Stimulated activated CD4-positive, alpha-beta T cell treated with anti-CD3 and anti-CD28 coated beads, Interleukin-2, amount 100 ng/mL, for 24 hours (primary cell): ENCODE measurements around the gene CDH4.

Experiments used
- DNase-seq, 2 donors: peaks; one replicate each; pipeline ENCODE4 v3.0.0-alpha.2; 2020

Gene CDH4

DNA sequence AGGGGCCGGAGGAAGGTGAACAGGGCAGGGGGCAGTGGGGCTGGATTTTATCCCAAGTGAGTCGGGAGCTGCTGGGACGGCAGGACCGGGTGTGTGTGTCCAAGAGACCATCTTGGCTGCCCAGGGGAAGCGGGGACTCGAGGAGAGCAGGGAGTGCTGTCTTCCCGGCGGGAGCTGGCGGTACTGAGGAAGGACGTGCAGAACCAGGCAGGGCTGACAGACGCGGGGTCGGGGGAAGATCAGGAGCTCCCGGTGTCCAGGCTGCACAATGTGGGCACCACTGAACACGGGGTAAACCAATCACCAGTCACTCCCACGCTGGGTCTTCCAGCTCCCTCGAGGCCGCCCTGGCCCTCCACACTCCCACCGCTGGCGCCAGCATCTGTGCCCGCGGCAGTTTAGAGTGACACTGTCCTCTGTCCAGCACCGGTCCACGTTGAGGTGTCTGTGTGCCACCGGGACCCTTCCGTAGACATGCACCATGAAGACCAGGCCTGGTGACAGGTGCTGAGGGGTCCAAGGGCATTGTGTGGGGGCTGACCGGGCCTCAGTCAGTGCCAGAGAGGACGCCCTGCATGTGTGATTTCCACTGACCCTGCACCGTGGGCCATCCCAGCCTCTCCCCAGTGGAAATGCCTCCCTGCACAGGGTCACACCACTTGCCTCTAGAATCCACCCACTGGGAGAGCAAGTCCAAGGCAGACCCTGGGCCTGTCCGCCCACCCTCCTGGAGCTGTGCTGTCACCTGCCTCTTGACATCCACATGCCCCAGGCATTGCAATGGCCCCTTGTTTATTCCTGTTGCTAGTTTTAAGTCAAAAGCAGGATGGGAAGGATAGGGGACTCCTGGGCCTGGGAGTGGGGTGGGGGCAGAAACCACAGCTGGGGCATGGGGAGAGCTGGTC, 411.7 kb downstream of the CDH4 start:
- DNase-seq = no peak

DNA sequence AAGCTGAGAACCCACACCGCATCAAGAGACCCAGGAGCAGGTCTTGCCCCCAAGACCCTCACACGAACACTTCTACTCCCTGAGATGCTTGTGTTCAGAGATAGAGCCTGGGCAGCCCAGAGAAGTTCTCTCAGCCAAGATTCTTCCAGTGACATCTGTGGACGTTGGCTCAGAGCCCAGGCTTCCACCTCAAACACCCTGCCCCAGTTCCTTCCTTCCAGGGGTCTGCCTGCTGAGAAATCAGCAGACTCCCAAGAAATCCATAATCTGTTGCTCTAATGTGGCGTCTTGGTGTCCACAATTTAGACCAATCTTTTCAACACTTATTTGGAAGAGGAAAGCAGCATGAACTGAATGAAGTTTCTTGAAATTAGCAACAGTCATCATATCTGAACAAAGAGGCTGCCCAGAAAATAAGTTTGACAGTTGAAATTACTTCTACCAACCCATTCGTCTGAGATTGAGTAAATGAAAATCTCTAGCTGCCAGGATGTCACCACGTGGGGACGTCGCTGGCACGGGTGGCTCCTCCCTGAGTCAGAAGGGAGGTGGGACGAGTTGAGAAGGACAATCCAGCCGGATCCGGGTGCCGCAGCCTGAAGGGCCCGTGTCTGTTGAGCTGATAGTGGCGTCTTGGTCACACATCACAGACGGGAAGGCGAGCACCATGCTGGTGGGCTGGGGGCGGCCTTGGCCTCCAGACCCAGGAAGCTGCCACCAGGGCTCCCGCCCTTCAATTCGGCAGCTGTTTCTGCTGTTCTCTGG, 412.7 kb downstream of the CDH4 start:
- DNase-seq = no peak

DNA sequence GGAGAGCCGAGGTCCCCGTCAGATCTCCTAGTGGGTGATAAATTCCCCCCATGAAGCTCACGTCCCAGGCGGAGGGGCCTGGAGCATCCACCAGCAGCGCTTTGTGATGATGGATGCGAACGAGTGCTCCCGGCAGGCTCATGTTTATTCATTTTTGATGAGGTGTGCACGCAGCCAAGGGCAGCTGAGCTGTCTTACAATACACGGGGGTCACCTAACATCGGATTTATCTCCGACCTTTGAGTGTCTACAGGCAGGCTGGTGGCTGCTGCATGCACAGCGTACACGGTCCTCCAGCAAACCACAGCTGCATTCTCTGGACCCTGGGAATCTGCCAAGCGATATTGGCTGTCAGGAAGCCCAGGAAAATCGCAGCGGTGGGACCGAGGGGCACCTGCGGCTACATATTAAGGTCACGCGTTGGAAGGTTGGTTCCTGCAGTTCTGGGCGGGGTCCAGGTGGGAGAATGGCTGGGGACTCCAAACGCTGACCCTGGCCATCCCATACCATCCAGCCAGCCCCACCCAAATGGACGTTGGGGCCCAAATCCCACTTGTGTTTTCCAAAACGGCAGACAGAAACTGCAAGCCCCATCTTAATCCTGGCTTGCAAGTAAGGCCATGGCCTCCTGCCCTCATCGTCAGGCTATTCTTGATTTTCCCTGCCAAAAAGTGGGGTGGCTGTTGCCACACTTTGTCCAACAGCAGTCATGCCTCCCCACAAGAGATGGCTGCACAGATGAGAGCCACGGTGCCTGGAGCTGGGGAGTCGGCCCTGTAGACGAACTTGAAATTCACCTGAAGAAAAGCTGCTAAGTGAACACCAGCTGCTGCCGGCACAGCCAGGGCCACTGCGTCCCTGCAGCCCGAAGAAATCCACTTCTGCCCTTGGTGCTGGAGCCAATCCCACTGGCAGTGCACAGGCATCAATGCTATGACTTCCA, 413.7 kb downstream of the CDH4 start:
- no peak for DNase-seq

DNA sequence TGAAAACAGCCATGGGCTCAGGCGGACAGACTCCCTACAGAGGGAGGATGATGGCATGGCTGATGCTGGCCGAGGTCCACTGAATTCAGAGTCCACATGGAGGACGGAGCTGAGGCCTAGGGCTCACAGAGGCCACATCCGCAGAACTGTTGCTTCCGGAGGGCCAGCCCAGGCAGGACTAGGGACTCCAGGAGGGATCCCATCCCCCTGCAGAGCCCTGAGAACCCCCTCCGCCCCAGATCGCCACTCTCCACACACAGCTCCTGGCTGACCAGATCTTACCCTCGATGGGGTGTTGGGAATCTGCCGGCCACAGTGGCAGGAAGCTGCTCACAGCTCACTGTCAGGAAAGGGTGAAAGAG, 414.4 kb downstream of the CDH4 start:
- no peak for DNase-seq

DNA sequence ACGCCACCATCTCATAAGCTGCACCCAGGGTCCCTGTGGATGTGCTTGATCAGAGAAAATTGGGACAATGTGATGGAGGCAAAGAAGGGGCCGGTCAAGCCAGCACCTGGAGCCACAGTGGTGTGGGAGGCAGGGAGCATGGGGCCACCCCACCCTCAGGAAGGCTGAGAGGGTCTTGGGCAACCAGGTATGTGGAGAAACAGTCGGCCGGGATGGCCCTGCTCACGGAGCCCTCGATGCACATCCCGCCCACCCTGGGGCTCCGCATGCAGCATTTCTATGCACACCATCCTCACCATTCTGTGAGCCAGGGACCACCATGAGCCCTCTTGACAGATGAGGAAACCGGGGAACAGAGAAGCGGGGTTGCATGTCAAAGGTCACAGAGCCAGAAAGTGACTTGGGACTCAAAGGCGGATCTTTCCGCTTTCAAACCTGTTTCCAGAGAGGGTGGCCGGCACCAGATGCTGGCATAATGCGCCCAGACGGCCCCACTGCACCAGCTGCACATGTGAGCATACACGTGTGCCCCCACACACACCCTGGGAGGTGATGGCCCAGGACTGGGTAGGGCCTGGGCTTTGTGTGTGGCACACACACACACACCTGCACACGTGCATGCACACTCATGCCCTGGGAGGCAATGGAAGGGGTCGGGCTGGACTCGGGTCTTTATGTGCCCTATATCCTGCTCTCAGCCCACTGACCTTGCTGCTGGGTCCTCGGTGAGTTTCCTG, 415.2 kb downstream of the CDH4 start:
- DNase-seq = no peak

DNA sequence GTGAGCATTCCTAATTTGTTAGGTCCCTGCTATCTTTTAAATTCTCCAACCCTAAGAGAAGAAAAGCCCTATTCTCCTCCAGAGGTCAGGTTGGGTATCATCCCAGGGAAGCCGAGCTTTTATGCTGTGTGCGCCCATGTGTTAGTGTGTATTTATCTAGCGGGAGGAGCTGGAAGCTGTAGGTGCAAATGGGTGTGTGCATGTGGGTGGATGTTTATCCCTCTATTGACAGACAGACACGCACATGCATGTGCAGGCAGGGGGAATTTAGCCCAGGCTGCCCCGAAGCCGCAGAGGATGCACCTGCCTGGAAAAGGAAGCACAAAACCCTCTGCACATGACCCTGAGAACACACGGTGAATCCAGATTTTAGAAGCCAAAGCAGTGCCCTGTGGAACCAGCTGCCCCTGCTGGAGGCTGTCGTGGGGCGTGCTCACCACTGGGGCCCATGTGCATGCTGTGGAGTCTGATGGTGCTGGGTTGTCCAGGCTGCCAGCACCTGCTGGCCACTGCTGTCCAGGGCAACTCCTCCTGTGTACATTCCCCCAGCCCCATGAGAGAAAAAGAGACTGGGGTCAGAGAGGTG, 416.1 kb downstream of the CDH4 start:
- no peak for DNase-seq

DNA sequence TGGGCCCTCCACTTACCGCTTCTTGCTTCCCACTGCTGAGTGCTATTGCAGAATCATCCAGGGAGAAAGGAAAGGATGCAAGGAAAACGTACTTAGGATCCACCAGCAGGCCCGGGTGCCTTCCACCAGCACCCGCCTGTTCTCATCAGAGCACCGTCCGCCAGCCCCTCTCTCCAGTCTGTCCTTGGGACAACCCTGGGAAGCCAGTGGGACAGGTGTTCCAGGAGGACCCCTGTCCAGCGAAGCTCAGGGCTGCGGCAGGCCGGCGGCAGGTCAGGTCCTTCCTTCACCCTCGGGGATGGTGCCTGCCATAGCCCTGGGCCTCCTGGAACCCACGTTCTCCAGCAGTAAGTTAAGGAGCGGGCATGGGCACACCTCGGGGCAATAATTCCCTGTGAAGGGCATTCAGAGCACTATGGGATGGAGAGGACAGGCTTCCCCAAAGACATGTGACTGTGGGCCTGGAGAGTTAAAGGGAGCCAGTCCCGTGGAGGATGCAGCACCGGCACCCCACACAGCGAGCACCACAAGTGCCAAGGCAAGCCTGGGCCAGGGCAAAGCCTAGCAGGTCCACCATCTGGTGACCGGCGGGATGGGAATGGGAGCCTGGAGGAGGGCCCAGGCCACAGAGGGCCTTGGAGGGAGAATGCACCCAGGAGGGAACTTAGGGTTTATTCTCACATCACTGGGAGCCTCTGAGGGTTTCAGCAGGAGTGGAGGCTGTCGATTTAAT, 416.9 kb downstream of the CDH4 start:
- DNase-seq = no peak

DNA sequence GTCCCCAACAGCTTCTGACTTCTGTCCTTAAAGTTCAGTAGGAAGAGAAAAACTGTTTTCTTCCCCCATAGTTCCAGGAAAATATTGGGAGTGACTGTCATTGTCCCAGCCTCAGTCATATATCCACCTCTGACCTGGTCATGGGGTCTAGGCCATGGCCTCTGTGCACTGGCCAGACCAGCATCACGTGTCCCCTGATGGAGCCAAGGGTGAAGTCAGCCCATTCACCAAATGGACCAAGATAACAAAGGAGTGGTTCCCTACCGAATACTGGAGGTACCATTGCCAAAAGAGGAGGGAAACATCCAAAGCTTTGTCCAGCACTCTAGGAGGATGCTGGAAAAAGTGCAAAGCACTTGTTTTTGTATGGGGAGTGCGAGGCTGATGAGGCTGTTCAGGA, 418.2 kb downstream of the CDH4 start:
- no peak for DNase-seq

DNA sequence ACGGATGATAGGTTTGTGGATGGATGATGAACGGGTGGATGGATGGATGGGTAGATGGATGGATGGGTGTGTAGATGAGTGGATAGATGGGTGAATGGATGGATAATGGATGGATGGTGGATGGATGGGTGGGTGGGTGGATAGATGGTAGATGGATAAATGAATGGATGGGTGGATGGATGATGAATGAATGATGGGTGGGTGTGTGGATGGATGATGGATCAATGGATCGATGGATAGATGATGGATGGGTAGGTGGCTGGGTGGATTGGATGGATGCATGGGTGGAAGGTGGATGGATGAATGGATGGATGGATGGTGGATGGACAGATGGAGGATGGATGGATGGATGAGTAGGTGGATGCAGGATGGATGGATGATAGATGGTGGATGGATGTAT, 419.5 kb downstream of the CDH4 start:
- DNase-seq = no peak

DNA sequence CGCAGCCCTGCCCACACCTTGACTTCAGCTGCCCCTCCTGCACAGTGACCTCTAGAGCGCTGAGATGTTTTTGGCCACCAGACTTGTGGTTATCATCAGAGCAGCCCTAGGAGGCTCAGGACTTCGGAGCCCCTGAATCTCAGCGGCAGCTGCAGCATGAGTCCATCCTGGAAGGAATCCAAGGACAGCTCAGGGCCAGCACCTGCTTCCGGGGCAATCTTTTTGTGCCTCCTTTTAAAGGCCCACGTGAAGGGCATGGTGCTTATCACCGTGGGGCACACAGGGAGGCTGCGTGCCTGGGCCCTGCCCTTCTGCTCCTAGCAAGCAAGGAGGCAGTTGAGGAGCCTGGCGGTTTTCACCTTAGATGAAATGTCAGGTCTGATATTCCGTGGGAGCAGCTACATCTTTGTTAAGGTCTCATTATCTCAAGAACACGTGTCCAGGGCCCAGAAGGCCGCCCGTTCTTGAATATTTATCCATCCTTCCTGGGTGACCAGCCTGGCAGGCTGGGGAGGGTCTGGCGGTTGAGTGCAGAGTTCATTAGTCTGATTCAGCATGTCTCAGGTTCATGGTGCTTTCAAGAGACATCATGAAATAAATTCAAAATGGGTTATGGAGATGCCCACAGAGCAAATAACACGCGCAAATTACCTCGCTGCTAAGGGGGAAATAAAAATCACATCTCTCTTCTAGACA, 421.2 kb downstream of the CDH4 start:
- no peak for DNase-seq

DNA sequence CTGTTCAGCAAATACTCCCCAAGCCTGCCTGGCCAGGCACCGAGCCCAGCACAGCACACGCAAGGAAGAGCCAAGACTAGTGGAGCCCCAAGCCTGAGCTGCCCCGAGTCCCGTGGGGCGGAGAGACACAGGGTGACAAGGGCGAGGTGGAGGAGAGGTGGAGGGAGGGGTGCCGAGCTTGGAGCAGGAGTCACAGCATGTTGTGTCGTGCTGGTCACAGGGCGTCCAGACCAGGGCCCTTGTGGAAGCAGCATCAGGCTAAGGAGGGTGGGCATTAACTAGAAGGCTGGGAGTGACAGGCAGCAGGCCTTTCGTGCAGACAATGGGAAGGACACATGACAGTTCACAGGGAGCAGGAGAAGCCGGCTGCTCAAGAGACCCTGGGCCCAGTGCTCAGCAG, 422.1 kb downstream of the CDH4 start:
- no peak for DNase-seq

DNA sequence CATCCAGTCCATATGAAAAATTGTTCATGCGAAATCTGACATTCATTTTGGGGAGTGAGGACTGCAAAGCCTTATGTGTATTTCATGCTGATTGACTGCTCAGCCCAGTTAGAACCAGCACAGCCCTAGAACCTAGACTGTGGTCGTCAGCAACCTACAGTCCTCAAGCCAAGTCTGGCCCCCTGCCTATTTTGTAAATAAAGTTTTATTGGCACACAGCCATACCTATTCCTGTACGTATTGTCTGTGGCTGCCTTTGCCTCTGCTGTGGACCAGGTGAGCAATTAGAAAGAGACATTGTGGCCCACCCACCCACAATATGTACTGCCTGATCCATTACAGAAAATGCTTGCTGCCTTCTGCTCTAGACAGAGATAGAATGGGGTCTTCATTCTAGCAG, 422.6 kb downstream of the CDH4 start:
- no peak for DNase-seq

DNA sequence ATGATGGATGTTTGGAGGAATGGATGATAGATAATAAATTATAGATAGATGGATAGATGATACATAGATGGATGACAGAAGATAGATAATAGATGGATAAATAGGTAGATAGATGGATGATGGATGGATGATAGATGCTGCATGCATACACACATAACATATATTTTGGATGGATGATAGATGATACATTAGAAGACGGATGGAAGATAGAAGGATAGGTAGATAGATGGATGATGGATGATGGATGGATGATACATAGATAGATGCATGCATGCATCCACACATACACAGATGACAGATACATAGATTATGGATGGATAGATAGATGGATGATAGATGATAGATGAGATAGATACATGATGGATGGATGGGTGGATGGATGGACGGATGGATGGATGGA, 425.9 kb downstream of the CDH4 start:
- DNase-seq = no peak

DNA sequence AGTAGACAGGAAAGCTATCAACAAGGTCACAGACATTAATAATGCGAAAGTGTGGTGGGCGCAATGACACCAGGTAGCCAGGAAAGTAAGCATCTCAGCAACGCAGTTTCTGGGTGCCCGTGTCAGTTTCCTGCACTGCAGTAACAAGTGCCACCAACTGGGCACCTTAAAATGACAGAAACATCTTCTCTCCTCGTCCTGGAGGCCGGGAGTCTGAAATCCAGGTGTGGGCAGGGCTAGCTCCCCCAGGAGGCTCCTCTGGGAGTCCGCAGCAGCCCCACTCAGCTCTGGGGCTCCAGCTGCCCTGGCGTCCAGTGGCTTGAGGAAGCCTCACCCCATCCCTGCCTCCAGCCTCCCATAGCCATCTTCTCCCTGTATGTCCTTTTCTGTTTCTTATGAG, 426.4 kb downstream of the CDH4 start:
- DNase-seq = no peak

DNA sequence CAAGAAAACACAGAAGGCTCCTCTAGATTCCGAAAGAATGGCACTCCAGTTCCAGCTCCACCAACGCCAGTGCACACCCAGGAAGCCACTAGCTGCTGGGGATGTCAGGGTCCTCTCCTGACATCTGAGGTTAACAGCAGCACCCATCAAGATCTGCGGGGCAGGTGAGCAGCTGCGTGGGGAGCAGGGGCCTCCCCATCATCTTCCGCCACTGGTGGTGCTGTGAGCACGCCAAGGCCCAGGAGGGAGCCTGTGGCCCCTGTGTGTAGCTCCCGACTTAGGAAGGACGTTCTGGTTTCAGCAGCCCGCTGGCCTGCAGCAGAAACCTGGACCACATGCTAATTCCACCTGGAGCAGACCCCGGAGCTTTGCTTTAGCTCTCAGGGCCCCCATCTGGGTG, 427.4 kb downstream of the CDH4 start:
- no peak for DNase-seq

DNA sequence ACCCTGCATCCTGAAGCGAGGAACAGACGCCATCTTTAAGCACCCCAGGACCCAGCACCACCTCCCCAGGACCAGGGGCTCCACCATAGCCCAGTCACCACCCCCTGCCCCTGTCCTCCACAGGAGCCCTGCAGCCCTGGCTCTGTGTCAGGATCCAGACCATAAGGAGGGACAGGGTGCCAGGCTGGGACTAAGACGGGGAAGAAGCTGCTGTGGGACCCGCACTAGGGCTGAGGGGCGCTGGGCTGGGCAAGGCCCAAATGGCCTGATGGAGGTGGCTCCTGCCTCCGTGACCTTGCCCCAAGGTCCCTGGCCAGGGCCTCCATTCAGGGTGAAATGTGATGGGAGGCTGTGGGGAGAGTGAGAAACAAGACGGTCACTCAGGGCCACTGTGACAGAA, 428.0 kb downstream of the CDH4 start:
- no peak for DNase-seq

DNA sequence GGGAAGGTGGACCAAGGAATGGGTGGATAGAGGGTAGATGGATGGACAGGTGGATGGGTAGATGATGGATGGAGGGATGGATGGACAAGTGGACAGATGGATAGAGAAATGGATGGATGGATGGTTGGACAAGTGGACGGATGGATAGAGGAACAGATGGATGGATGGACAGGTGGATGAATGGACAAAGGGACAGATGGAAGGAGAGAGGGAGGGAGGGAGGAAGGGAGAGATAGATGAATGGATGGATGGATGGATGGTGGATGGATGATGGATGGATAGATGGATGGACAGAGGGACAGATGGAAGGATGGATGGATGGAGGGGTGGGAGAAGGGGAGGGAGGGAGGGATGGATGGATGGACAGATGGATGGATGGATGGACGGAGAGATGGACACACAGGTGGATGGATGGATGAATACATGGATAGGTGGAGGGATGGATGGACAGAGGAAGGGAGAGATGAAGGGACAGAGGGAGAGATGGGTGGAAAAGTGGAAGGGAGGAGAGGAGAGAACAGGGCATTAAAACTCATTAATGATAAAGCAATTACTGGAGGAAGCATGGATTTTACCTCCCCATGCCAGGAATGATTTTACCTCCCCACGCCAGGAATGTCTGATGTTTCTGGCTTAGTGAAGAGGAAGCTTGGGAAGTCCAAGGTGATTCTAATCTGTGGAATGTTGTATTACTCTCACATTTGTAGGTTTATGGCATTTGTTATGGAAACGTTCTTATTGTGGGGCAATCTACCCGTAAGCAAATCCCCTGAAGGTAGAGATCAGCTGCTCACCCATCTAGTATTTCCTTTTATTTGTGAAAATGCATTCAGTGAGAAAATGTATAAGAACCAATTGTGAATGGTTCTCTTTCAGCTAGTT, 430.3 kb downstream of the CDH4 start:
- DNase-seq = no peak

DNA sequence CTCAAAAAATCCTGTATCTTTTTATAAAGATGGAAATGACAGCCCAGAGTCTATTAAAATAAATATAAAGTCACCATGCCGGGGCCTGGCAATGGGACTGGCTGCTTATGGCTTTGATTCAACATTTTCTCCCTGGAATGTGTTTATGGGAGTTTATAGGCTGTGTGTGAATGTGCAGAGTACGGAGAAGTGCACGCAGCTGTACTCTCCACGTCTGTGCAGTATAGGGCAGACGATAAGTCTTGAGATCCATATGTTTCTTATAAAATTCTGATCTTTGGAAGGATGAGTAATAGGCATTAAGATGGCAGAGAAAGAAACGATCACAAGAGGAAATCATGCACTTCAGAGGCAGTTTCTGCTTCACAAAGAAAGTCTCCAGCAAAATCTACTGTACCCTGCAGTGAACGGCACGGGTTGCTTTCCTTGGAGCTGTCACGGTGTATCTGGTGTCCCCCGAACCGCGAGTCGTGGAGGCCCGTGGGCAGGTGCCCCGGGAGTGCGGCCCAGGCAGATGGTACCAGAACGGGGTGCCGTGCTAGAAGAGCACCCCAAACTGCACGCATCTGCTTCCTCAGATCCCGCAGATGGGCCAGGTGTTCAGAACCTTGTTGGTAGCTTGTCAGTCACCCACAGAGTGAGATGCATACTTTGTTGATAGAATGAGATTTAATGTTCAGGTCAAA, 431.1 kb downstream of the CDH4 start:
- DNase-seq = no peak

DNA sequence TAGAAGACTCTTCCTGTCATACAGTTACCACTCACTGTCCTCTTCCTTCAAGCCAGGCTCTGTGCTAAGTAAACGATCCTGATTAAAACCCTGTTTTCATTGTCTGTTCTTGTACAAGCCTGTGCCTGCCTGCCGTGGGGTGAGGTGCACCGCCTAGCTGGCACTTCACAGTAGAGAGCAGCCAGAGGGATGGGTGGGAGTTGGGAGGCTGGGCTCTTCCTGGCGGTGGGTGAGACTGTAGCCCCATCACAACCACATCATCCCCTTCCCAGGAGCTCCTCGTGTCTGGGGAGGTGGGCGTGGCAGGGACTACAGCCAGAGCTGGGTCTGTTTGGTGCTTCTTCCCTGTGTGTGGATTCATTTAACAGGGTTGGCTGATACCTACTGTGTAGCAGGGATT, 431.7 kb downstream of the CDH4 start:
- no peak for DNase-seq
